ENCODE results near the gene SIMC1.
A peak's percentile ranks its signal among the peaks of the same experiment; 100 is the strongest.
"Not testable (repeated sequence)": the region's sequence is repeated elsewhere in the genome, so short reads cannot be mapped to it uniquely, and the experiment has no call there.

Gene SIMC1

DNA sequence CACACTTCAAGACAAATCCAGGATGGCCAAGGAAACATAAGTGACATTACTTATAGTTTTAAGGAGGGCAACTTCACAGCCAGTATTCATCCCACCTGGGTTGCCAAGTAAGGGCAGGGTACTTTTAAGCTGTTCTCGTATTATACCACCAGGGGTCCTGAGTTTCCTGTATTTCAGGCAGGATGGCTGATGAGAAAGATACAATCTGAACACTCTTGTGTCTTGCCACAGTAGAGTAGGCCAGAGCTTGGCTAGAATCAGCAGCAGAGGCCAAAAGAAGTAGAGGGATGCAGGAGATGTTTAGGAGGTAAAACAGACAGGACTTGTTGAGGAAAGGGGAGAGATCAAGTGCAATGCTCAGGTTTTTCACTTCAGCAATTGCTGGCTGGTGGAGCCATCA, 3.1 kb upstream of the SIMC1 start:
- H3K79me2 ChIP-seq; H3K4me2 ChIP-seq (ENCODE audit: low read length); H3K27ac ChIP-seq; H3K4me3 ChIP-seq (ENCODE audit: low read depth, low read length); H3K9me3 ChIP-seq (ENCODE audit: control insufficient read depth, low read length); H3K9ac ChIP-seq; H3K36me3 ChIP-seq (ENCODE audit: control insufficient read depth, insufficient read depth, low read length); H3K4me1 ChIP-seq; H3K27me3 ChIP-seq (ENCODE audit: control insufficient read depth, insufficient read depth, low read length): not testable (repeated sequence)
- peak overlapping the region; percentile 50 for H2AFZ ChIP-seq
- TF ChIP-seq, protein P1, sequence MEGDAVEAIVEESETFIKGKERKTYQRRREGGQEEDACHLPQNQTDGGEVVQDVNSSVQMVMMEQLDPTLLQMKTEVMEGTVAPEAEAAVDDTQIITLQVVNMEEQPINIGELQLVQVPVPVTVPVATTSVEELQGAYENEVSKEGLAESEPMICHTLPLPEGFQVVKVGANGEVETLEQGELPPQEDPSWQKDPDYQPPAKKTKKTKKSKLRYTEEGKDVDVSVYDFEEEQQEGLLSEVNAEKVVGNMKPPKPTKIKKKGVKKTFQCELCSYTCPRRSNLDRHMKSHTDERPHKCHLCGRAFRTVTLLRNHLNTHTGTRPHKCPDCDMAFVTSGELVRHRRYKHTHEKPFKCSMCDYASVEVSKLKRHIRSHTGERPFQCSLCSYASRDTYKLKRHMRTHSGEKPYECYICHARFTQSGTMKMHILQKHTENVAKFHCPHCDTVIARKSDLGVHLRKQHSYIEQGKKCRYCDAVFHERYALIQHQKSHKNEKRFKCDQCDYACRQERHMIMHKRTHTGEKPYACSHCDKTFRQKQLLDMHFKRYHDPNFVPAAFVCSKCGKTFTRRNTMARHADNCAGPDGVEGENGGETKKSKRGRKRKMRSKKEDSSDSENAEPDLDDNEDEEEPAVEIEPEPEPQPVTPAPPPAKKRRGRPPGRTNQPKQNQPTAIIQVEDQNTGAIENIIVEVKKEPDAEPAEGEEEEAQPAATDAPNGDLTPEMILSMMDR (IDR thresholded peaks at IDR 0.05) = peak; percentile 43

DNA sequence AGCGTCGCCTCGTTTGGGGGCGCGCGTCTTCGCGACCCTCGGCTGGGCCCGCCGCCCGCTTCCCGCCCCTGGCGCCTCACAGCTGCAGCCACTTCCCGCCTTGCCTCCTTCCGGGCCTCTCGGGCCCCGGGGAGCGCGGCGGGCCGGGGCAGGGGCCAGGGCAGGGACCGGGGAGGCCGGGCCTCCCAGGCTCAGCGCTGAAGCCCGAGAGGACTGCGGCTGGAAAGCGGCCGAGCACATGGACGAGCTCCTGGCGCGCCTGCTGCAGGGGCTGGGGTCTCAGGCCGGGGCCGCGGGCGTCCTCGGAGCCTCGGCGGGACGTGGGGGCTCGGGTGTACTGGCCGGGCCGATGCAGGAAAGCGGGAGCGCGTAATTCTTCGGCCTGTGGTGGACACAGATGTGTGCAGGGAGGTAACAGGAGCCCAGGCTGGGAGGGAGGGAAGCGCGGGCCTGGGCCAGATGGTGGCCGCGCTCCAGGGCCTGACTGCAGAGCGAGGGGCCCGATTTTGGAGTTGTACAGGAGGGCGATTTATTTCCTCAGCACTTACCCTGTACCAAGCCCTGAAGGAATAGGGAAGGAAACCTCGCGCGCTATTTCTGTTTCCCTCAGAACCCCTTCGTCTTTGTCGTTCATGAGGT, 540 bp downstream of the SIMC1 start:
- H3K4me1 ChIP-seq; H3K4me2 ChIP-seq (ENCODE audit: low read length); H3K27me3 ChIP-seq (ENCODE audit: control insufficient read depth, insufficient read depth, low read length); H3K9me3 ChIP-seq (ENCODE audit: control insufficient read depth, low read length); H3K36me3 ChIP-seq (ENCODE audit: control insufficient read depth, insufficient read depth, low read length); H3K9ac ChIP-seq; H3K79me2 ChIP-seq; H2AFZ ChIP-seq; H3K27ac ChIP-seq; H3K4me3 ChIP-seq (ENCODE audit: low read depth, low read length): not testable (repeated sequence)

DNA sequence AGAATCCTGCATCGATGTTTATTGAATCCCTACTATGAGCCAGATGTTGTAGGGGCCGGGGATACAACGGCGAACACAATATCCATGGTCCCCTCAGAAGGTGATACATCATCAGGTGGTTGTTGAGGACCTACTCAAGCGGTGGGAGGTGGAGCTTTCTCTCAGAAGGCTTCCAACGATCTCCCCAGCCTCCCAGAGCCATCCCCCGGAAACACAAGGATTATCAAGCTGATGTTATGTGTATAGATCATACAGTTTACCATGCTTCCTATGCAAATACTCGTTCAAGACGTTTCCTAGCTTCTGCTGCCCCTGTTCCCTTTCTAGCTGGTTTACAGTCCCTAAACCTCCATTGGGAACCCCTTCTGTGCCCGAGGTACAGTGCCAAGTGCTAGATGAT, 1.1 kb downstream of the SIMC1 start:
- not testable (repeated sequence) for H2AFZ ChIP-seq; H3K79me2 ChIP-seq; H3K4me3 ChIP-seq (ENCODE audit: low read depth, low read length); H3K27ac ChIP-seq; H3K27me3 ChIP-seq (ENCODE audit: control insufficient read depth, insufficient read depth, low read length); H3K9me3 ChIP-seq (ENCODE audit: control insufficient read depth, low read length); H3K4me1 ChIP-seq; H3K9ac ChIP-seq; H3K4me2 ChIP-seq (ENCODE audit: low read length); H3K36me3 ChIP-seq (ENCODE audit: control insufficient read depth, insufficient read depth, low read length)

DNA sequence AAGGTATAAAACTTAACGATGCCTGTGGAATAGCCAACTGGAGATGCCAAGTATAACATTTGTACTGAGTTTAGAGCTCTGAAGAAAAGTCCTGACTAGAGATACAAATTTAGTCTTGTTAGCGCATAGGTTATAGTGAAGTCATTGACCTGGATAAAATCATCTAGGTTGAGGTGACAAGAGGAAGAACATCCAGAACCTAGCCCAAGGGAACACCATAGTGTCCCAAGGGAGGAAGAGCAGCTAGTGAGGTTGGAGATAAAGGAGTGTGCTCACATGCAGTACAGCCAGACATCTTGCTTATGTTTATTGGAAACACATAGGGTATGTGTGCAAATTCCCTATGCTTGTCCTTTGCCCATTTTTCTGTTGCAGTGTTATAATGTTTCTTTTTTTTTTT, 6.1 kb downstream of the SIMC1 start:
- H3K27ac ChIP-seq; H2AFZ ChIP-seq; H3K4me2 ChIP-seq (ENCODE audit: low read length); H3K27me3 ChIP-seq (ENCODE audit: control insufficient read depth, insufficient read depth, low read length); H3K4me1 ChIP-seq; H3K36me3 ChIP-seq (ENCODE audit: control insufficient read depth, insufficient read depth, low read length); H3K9me3 ChIP-seq (ENCODE audit: control insufficient read depth, low read length); H3K79me2 ChIP-seq; H3K4me3 ChIP-seq (ENCODE audit: low read depth, low read length); H3K9ac ChIP-seq: not testable (repeated sequence)

DNA sequence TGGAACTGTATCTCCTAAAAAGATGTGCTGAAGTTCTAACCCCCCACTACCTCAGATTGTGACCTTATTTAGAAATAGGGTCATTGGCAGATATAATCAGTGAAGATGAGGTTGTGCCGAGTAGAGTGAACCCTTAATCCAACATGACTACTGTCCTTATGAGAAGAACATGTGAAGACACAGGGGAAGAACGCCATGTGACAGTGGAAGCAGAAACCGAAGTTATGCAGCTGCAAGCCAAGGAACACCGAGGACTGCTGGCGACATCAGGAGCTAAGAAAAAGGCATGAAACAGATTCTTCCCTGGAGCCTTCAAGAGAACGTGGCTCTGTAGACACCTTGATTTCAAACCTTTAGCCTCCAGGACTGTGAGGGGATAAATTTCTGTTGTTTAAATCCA, 6.8 kb downstream of the SIMC1 start:
- H3K9me3 ChIP-seq (ENCODE audit: control insufficient read depth, low read length); H3K4me3 ChIP-seq (ENCODE audit: low read depth, low read length); H2AFZ ChIP-seq; H3K79me2 ChIP-seq; H3K27me3 ChIP-seq (ENCODE audit: control insufficient read depth, insufficient read depth, low read length); H3K9ac ChIP-seq; H3K27ac ChIP-seq; H3K4me2 ChIP-seq (ENCODE audit: low read length); H3K4me1 ChIP-seq; H3K36me3 ChIP-seq (ENCODE audit: control insufficient read depth, insufficient read depth, low read length): not testable (repeated sequence)

DNA sequence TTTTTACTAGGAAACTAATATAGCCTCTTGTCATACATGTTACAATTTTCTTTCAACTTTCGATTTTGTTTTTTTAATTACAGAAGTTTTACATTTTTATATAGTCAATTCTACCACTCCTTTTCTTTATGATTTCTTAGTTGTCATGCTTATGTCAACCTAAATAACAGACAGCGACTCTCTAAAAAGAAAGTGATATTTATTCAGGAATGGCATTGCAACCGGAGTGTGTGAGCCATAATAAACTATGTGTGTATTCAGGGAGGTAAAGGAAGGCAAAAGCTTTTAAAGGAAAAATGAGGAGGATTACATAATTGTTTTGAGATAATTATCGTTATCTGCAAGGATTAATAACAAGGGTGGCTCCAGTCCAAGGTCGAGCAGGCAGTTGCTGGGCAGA, 7.3 kb downstream of the SIMC1 start:
- not testable (repeated sequence) for H3K79me2 ChIP-seq

DNA sequence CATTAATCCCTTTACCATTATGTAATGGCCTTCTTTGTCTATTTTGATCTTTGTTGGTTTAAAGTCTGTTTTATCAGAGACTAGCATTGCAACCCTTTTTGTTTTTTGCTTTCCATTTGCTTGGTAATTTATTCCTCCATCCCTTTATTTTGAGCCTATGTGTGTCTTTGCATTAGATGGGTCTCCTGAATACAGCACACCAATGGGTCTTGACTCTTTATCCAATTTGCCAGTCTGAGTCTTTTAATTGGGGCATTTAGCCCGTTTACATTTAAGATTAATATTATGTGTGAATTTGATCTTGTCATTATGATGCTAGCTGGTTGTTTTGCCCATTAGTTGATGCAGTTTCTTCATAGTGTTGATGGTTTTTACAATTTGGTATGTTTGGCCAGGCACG, 12.5 kb downstream of the SIMC1 start:
- not testable (repeated sequence) for H3K27ac ChIP-seq; H3K9me3 ChIP-seq (ENCODE audit: control insufficient read depth, low read length); H3K4me2 ChIP-seq (ENCODE audit: low read length); H3K9ac ChIP-seq; H3K36me3 ChIP-seq (ENCODE audit: control insufficient read depth, insufficient read depth, low read length); H2AFZ ChIP-seq; H3K27me3 ChIP-seq (ENCODE audit: control insufficient read depth, insufficient read depth, low read length); H3K4me1 ChIP-seq; H3K4me3 ChIP-seq (ENCODE audit: low read depth, low read length)
- H3K79me2 ChIP-seq = peaks cover 15% of the 10 kb centered on the region

More for the DNA sequence above, 7.3 kb downstream of the SIMC1 start:
- H3K27me3 ChIP-seq (ENCODE audit: control insufficient read depth, insufficient read depth, low read length); H3K4me1 ChIP-seq; H3K27ac ChIP-seq; H3K9me3 ChIP-seq (ENCODE audit: control insufficient read depth, low read length); H2AFZ ChIP-seq; H3K4me3 ChIP-seq (ENCODE audit: low read depth, low read length); H3K36me3 ChIP-seq (ENCODE audit: control insufficient read depth, insufficient read depth, low read length); H3K4me2 ChIP-seq (ENCODE audit: low read length); H3K9ac ChIP-seq: not testable (repeated sequence)

DNA sequence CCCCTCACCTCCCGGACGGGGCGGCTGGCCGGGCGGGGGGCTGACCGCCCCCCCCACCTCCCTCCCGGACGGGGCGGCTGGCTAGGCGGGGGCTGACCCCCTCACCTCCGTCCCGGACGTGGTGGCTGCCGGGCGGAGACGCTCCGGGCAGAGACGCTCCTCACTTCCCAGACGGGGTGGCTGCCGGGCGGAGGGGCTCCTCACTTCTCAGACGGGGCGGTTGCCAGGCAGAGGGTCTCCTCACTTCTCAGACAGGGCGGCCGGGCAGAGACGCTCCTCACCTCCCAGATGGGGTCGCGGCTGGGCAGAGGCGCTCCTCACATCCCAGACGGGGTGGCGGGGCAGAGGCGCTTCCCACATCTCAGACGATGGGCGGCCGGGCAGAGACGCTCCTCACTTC, 13.9 kb downstream of the SIMC1 start:
- H3K4me3 ChIP-seq (ENCODE audit: low read depth, low read length); H3K36me3 ChIP-seq (ENCODE audit: control insufficient read depth, insufficient read depth, low read length); H3K4me2 ChIP-seq (ENCODE audit: low read length); H3K4me1 ChIP-seq; H3K9ac ChIP-seq; H2AFZ ChIP-seq; H3K27ac ChIP-seq; H3K27me3 ChIP-seq (ENCODE audit: control insufficient read depth, insufficient read depth, low read length); H3K9me3 ChIP-seq (ENCODE audit: control insufficient read depth, low read length): not testable (repeated sequence)
- H3K79me2 ChIP-seq = peaks cover 15% of the 10 kb centered on the region

DNA sequence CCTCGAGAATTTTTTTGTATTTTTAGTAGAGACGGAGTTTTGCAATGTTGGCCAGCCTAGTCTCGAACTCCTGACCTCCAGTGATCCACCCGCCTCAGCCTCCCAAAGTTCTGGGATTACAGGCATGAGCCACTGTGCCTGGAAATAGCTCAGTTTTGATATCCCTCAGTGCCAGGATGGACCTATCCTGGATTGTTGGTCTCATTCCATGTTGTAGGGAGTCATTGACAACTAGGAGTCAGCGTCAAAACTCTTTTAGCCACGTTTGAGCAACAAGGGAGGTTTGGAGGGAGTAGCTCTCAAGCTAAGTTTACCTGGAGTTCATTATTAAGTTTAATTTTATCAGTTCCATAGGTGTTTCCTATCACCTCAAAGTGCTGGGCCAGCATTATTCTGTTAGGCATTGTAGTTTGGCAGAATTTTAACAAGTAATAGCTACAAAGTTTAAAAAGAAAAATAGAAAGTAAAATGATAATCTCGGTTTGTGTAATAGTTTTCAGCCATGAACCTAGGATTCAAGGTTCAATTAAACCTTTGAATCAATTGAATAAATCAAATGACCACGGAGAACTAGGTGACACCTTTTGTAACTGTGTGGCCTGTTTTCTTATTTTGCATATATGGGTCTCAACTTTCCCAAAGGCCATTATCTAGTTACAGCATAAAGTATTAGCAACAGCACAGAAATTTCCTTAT, 15.3 kb downstream of the SIMC1 start:
- not testable (repeated sequence) for H2AFZ ChIP-seq; H3K4me2 ChIP-seq (ENCODE audit: low read length); H3K27me3 ChIP-seq (ENCODE audit: control insufficient read depth, insufficient read depth, low read length); H3K4me3 ChIP-seq (ENCODE audit: low read depth, low read length); H3K36me3 ChIP-seq (ENCODE audit: control insufficient read depth, insufficient read depth, low read length); H3K9ac ChIP-seq; H3K4me1 ChIP-seq; H3K27ac ChIP-seq; H3K9me3 ChIP-seq (ENCODE audit: control insufficient read depth, low read length)
- peaks cover 15% of the 10 kb centered on the region for H3K79me2 ChIP-seq

DNA sequence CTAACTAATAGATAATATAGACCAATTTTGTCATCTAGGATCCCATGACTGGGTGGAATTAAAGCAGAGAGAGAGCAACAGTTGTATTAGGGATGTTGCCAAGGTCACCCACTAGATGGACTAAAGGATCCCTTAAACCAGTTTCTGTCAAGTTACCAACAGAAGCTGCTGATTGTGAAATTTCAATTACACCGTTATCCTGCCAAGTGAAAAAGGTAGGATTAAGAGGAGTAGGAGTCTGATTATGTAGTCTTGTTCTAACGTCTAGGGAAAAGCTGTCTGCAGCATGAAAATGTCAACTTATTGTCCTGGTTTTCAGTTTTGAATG, 15.8 kb downstream of the SIMC1 start:
- not testable (repeated sequence) for H3K36me3 ChIP-seq (ENCODE audit: control insufficient read depth, insufficient read depth, low read length); H3K9me3 ChIP-seq (ENCODE audit: control insufficient read depth, low read length); H3K27ac ChIP-seq; H3K4me3 ChIP-seq (ENCODE audit: low read depth, low read length); H2AFZ ChIP-seq; H3K9ac ChIP-seq; H3K27me3 ChIP-seq (ENCODE audit: control insufficient read depth, insufficient read depth, low read length); H3K4me1 ChIP-seq; H3K4me2 ChIP-seq (ENCODE audit: low read length)
- H3K79me2 ChIP-seq = peaks cover 15% of the 10 kb centered on the region
